Epithelial cell of prostate (primary cell): ENCODE measurements around the gene VPS35L.

Experiments used
- DNase-seq: peaks from one replicate; pipeline ENCODE4 v3.0.0-alpha.2; 2011; ENCODE audit warnings: low read depth, low spot score
- H3K27ac ChIP-seq: fragments of 450-650 bp; 2 replicates; pipeline ENCODE4 v1.5.1; 2017; ENCODE audit warnings: mild to moderate bottlenecking

VPS35L gene

GRCh38 chr16:19555186-19555937 lies at the start of gene VPS35L:
Gene VPS35L (plus strand): TSS chr16:19555703. CDS start chr16:19555730, 27 bp downstream.
- H3K27ac ChIP-seq = peak within 1 kb of the TSS; percentile 64
- peak; percentile 83 for DNase-seq

GRCh38 chr16:19506965-19507364 lies 48.5 kb upstream of the VPS35L start:
- DNase-seq = no peak
- no peak overlapping the region for H3K27ac ChIP-seq

- no peak overlapping the region for H3K27ac ChIP-seq
- no peak for DNase-seq
Measured at GRCh38 chr16:19507867-19508266, 47.6 kb upstream of the VPS35L start.

GRCh38 chr16:19512297-19512696 lies 43.2 kb upstream of the VPS35L start:
- no peak for DNase-seq
- no peak overlapping the region for H3K27ac ChIP-seq

GRCh38 chr16:19513377-19514053 lies 42.0 kb upstream of the VPS35L start:
- no peak for DNase-seq
- no peak overlapping the region for H3K27ac ChIP-seq

- H3K27ac ChIP-seq = no peak overlapping the region
- DNase-seq = no peak
Measured at GRCh38 chr16:19515757-19516156, 39.7 kb upstream of the VPS35L start.

- peak; percentile 82 for DNase-seq
Measured at GRCh38 chr16:19517424-19518089, 37.9 kb upstream of the VPS35L start.

GRCh38 chr16:19518388-19518787 lies 37.1 kb upstream of the VPS35L start:
- no peak for DNase-seq
- H3K27ac ChIP-seq = peak overlapping the region; percentile 27

More at GRCh38 chr16:19517424-19518089, 37.9 kb upstream of the VPS35L start:
- peak overlapping the region; percentile 27 for H3K27ac ChIP-seq

GRCh38 chr16:19520861-19521331 lies 34.6 kb upstream of the VPS35L start:
- DNase-seq = peak; percentile 27
- peak overlapping the region; percentile 79 for H3K27ac ChIP-seq

- DNase-seq = peak; percentile 43
Measured at GRCh38 chr16:19521471-19522396, 33.8 kb upstream of the VPS35L start, which contains the start of gene GDE1. Gene GDE1 (minus strand): TSS chr16:19522098. CDS start chr16:19521964, 134 bp downstream.

GRCh38 chr16:19522397-19522732 lies 33.1 kb upstream of the VPS35L start:
- H3K27ac ChIP-seq = peak overlapping the region; percentile 79
- DNase-seq = no peak

More at GRCh38 chr16:19521471-19522396, 33.8 kb upstream of the VPS35L start, which contains the start of gene GDE1:
- peak within 1 kb of the TSS; percentile 79 for H3K27ac ChIP-seq

GRCh38 chr16:19522760-19523159 lies 32.7 kb upstream of the VPS35L start:
- no peak for DNase-seq
- H3K27ac ChIP-seq = no peak overlapping the region

- H3K27ac ChIP-seq = no peak overlapping the region
- DNase-seq = no peak
Measured at GRCh38 chr16:19523184-19523558, 32.3 kb upstream of the VPS35L start.

- H3K27ac ChIP-seq = peak within 1 kb of the TSS; percentile 32
- DNase-seq = peak; percentile 80
Measured at GRCh38 chr16:19523559-19524355, 31.7 kb upstream of the VPS35L start, which contains the start of gene CCP110. Gene CCP110 (plus strand): TSS chr16:19523942. CDS start chr16:19527882, 3,940 bp downstream.

GRCh38 chr16:19524356-19524615 lies 31.2 kb upstream of the VPS35L start:
- DNase-seq = no peak
- H3K27ac ChIP-seq = peak overlapping the region; percentile 32

GRCh38 chr16:19524616-19525384 lies 30.7 kb upstream of the VPS35L start:
- no peak for DNase-seq
- H3K27ac ChIP-seq = peak overlapping the region; percentile 32

GRCh38 chr16:19525385-19525723 lies 30.1 kb upstream of the VPS35L start:
- no peak overlapping the region for H3K27ac ChIP-seq
- no peak for DNase-seq

- H3K27ac ChIP-seq = no peak overlapping the region
- no peak for DNase-seq
Measured at GRCh38 chr16:19527161-19527560, 28.3 kb upstream of the VPS35L start.

- no peak for DNase-seq
- no peak overlapping the region for H3K27ac ChIP-seq
Measured at GRCh38 chr16:19528666-19529065, 26.8 kb upstream of the VPS35L start.
